GM18867 (cell line): ENCODE results near the gene TMC1.
A peak's percentile ranks its signal among the peaks of the same experiment; 100 is the strongest.

Experiments
- ATAC-seq: cut with Tn5 transposase; IDR thresholded peaks from one replicate; pipeline ENCODE4 v1.9.1; 2021; ENCODE audit warnings: mild to moderate bottlenecking, moderate library complexity; ENCODE audit not compliant: unreplicated experiment

TMC1 gene

GRCh38 chr9:72600671-72601070, 79.3 kb downstream of the TMC1 start:
- no peak for ATAC-seq

GRCh38 chr9:72601615-72602014, 80.2 kb downstream of the TMC1 start:
- ATAC-seq, result no peak

GRCh38 chr9:72612449-72612848, 91.0 kb downstream of the TMC1 start:
- ATAC-seq, result no peak

GRCh38 chr9:72614067-72614466, 92.7 kb downstream of the TMC1 start:
- no peak for ATAC-seq

GRCh38 chr9:72615931-72616330, 94.5 kb downstream of the TMC1 start:
- ATAC-seq, result no peak

GRCh38 chr9:72618811-72619210, 97.4 kb downstream of the TMC1 start:
- ATAC-seq, result no peak

- ATAC-seq, result no peak
Observed at GRCh38 chr9:72622186-72622585, 100.8 kb downstream of the TMC1 start.

GRCh38 chr9:72623156-72623555, 101.7 kb downstream of the TMC1 start:
- ATAC-seq, result no peak

- no peak for ATAC-seq
Observed at GRCh38 chr9:72627147-72627546, 105.7 kb downstream of the TMC1 start.

- no peak for ATAC-seq
Observed at GRCh38 chr9:72627956-72628540, 106.6 kb downstream of the TMC1 start.

GRCh38 chr9:72633966-72634365, 112.6 kb downstream of the TMC1 start:
- no peak for ATAC-seq

GRCh38 chr9:72635197-72635596, 113.8 kb downstream of the TMC1 start:
- peak; percentile 98 for ATAC-seq

GRCh38 chr9:72636621-72637020, 115.2 kb downstream of the TMC1 start:
- ATAC-seq, result no peak

GRCh38 chr9:72643651-72644050, 122.2 kb downstream of the TMC1 start:
- ATAC-seq, result no peak

- no peak for ATAC-seq
Observed at GRCh38 chr9:72646061-72646460, 124.7 kb downstream of the TMC1 start.

GRCh38 chr9:72648324-72649126, 127.1 kb downstream of the TMC1 start:
- ATAC-seq, result no peak

- ATAC-seq, result no peak
Observed at GRCh38 chr9:72649127-72649442, 127.7 kb downstream of the TMC1 start.

- no peak for ATAC-seq
Observed at GRCh38 chr9:72650206-72650605, 128.8 kb downstream of the TMC1 start.

GRCh38 chr9:72656021-72656420, 134.6 kb downstream of the TMC1 start:
- ATAC-seq, result no peak

- no peak for ATAC-seq
Observed at GRCh38 chr9:72657023-72657422, 135.6 kb downstream of the TMC1 start.

- no peak for ATAC-seq
Observed at GRCh38 chr9:72658703-72659102, 137.3 kb downstream of the TMC1 start.

- ATAC-seq, result no peak
Observed at GRCh38 chr9:72661401-72662135, 140.2 kb downstream of the TMC1 start.
